ENCODE measurements around the gene TAB2. TPM values are rescaled to one million over a fixed set of nuclear protein-coding genes. Genes with fewer than 3 reads are reported as not detected.

TAB2 gene
- polyA plus RNA-seq, 10 donors, result 51.0 to 71.2 (median 59.7) TPM

DNA sequence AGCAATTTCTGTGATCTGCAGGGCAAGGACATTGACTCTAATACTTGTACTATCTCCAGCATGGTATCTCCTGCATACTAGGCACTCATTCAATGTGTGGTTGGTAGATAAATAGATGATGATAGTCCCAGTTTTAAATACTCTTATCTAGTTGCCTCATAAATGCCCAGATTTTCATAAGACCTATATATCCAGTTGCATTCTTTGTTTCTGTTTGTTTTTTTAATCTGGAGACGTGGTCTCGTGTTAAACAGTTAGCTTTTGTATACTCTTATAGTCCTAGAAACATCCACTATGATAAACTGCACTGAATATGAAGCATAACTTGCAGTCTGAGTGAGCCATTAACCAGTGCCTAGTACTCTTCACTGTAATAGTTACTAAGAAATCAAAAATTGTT, 47.0 kb downstream of the TAB2 start:
- DNase-seq, result no peak

DNA sequence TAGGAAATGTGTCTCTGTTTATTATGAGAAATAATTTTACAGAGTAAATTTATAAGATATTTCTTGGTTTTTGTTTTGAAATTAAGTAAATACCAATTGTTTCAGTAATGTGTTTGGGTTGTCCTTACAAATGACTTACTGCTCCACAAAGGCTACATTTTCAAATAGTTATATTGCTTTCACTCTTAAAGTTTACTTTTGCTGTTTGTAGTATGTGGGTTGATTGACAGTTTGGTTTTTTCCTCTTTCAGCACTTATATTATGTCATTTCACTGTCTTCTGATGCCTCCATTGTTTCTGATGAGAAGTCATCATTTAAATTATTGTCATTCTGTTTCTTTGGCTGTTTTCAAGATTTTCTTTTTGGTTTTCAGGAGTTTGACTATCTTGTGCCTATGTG, 47.7 kb downstream of the TAB2 start:
- DNase-seq, result no peak

DNA sequence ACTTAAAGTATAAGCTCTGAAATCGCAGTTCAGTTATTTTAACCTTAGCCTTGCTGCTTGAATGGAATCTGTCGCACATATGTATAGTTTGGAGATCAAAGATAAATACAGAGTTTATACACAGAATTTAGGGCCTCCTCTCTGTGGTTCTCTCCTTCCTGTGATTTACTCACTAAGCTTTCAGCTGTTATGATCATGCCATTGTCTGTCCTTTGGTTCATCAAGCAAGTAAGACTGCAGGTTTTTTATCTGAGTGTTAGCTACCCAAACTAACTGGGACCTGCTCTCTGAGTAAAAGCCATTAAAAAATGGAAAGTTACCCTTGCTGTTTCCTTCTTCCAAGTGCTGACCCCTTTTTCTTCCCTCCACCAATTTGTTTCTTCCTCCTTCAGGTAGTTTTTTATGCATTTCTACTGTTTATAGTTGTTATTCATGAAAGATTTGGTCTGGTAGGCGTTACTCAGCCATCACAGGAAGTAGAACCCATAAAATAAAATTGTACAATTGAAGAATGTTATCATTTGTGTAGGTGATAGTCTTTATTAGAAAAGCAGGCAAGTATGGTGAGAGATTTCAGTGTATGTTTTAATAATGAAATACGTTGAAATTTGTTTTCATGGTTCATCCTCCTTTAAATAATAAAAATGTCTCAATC, 48.9 kb downstream of the TAB2 start:
- no peak for DNase-seq

DNA sequence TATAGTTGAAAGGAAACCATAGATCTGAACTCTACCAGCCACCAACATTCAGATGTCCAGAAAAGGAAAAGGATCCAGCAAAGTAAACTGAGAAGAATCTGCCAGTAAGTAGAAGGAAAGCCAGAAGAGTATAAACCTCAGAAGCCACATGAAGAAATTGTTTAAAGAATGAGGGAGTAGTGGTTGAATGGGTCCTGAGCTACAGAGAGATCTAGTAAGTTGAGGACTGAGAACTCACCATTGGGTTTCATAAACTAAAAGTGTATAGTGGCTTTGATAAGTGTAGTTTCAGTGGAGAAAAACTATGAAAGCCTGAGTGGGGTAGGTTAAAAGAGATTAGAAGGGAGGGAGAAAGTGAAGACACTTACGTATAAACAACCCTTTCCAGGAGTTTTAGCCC, 50.6 kb downstream of the TAB2 start:
- no peak for DNase-seq

DNA sequence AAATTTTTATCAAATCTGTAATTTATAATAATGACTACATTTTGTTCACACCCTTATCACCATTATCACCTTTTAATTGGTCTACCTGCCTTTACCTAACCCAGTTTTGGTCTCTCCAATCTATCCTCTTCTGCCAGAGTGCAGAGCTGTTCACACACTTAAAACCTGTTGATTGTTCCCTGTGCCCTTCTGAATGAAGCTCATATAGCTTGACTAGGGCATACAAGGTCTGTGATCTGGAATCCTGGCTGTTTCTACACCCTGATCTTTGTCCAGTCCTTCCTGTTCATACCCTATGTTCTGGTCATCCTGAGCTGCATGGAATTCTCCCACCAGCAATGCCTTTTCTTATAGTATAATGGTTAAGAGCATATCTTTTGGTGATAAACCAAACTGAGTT, 53.6 kb downstream of the TAB2 start:
- DNase-seq, result no peak

DNA sequence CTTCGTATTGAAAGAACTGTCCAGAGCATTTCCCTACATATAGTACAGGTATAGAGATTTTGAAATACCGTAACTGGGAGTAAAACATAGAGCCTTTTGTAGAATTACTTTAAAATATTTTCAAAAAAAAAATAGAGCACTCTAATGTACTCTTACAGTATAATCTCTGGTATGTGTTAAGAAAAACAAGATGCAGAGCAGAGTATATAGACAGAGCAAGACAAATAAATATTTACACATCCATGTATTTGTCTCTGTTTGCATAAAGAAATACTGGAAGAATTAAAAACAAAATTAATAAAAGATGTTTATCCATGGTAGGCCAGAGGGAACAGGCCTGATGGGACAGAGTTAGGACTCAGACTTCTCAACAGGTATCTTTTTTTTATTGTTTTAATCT, 54.5 kb downstream of the TAB2 start:
- DNase-seq, result no peak

DNA sequence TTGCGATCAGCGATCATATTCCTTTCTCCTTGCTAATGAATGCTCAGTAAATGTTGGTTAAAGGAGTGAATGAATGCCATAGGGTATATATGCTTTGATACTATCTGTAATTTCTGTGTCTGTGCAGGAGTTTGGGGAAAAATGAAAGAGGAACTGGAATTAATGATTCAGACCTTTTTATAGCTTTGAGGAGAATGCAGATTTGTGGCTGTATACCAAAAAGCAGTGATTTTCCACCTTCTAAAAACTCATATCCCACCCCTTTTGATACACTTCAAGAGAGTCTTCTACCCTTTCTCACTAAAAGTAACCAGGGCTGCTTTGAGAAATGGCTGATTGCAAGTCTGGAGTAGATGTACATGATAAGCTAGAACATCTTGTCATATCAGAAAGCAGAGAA, 56.0 kb downstream of the TAB2 start:
- no peak for DNase-seq

DNA sequence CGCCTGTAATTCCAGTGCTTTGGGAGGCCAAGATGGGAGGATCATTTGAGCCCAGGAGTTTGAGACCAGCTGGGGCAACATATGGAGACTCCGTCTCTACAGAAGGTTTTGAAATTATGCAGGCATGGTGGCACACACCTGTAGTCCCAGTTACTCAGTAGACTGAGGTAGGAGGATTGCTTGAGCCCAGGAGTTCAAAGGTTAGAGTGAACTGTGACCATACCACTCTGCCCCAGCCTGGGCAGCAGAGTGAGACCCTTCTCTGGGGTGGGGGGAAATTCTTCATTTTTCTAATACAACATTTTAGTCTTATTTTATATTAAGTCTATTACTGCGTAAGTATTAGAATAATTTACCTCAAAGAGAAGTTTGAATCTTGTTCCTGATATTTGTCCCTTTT, 62.5 kb downstream of the TAB2 start:
- DNase-seq, result no peak

DNA sequence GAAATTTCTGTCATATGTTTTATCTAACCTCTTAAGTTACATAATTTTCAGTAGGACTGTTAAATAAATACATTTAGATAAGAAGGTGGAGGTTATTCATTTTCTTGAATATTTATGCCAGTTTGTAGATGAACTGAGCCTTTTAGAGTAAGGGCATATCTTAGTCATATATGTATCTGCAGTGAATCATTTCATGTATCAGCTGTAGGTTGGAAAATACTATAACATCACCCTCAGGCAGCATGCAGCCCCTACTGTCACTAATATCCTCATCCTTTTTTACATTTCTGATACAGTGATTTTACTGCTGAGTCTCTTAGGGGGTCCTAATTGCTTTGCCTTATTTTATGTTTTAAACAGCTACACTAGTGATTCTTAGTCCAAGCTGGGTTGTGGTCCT, 63.0 kb downstream of the TAB2 start:
- DNase-seq, result no peak

DNA sequence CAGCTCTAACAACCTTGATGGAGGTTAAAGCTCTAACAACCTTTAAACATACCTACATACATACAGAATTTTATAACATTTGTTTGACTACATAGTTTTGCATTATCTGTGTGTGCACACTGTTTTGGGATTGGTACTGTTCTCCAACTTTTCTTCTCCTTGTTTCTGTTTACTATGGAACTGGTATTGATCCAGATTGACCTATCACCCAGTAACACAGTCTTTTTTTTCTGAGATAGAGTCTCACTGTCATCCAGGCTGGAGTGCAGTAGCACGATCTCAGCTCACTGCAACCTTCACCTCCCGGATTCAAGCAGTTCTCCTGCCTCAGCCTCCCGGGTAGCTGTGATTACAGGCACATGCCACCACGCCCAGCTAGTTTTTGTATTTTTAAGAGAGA, 65.9 kb downstream of the TAB2 start:
- DNase-seq, result no peak

DNA sequence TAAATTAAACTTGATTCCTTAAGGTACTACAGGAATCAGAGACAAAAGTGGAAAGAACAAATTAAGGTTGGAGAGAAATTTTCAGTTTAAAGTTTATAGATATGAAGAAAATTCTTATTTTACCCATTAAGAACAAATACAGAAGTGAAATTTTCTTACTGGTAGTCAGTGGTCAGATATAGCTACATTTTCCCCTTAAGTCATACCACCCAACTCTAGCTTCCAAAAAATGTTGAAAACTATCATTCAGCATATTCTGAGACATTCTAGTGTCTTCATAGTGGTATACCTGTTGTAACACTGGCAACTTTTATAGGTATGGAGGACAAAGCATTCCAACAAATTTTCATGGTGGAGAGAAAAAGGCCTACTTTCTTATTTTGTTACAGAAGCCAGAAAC, 67.0 kb downstream of the TAB2 start:
- no peak for DNase-seq

DNA sequence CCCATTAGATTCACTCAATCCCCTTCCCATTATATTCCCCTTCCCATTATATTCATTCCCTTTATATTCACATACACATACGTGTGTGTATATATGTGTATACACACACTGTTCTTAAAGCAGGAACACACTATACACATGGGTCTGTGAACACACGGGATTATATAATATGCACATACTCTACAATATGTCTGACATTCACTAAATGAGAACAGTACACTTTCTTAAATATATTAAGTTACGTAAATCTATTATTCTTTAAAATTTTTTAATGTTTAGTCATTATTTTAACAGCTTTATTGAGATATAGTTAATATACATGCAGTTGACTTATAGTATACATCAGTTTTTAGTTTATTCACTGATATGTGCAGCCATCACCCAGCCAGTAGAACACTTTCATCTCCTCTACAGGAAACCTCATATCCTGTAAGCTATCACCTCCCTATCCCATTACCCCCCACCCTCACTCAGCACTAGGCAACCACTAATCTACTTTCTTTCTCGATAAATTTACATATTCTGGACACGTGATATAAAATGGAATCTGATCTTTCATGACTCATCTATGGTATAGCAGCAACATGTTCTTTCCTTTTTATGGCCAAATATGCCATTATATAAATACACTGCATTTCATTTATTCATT, 68.6 kb downstream of the TAB2 start:
- no peak for DNase-seq

DNA sequence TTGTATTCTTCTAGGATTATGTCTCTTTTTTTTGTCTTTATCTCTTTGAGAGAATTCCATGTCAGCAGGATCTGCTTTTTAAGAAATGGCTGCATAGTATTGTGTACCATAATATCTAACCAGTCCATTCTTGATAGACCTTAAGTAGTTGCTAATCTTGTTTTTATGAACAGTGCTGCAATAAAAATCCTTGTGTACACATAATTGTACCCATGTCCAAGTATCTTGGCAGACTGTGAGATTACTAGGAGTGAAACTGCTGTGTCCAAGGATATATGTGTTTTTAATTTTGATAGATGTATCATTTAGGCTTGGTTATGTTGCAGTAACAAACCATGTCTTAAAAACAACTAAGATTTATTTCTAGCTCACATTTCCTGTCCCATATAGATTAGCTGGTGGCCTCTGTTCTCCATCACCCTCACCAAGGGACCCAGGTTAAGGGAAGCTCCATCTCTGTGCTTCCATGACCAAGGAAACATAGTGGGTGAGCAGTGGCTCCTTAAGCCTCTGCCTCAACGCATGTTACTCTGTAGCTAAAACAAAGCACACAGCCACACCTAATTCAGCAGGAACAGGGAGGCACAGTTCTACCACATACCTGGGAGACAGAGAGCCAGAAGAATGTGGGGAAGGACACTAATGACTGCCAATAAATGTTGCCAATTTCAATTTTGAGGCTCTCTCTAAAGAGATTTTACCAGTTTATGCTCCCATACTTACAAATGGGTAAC, 70.4 kb downstream of the TAB2 start:
- no peak for DNase-seq

DNA sequence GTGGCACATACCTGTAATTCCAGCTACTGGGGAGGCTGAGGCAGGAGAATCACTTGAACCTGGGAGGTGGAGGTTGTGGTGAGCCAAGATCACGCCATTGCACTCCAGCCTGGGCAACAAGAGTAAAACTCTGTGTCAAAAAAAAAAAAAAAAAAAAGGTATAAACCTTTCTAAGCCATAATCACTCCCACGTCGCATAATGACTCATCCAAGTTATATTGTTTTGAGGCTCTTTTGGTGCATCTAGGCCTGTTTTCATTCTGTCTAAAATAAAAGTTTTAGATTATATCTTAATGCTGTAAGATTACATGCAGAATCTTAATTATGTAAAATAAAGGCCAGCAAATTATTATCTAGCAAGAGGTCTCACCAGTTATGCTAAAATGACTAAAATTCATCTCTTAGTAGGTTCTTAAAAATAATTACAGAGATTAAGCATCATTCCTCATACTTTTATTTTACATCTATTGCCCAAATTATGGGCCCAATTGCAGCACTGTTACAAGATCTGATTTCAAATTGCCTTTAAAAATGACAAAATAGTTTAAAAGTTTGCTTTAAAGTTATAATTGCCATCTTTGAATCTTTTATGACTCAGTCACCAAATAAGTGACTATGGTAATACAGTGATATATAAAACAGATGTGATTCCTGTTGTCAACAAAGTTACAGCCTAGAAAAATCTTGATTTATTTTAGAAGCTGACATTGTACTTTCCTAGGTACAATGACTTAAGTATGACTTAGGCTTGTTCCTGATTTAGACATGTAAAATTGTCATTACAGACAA, 72.2 kb downstream of the TAB2 start:
- no peak for DNase-seq

DNA sequence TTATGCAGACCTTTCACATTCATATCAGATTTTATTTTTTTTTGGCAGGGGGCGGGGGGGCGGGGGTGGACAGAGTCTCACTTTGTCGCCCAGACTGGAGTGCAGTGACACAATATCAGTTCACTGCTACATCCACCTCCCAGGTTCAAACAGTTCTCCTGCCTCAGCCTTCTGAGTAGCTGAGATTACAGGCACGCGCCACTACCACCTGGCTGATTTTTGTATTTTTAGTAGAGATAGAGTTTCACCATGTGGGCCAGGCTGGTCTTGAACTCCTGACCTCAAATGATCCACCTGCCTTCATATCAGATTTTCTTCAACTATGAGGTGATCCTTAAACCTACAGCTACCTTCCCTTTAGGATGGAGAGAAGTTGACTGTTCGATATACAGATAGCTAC, 74.6 kb downstream of the TAB2 start:
- no peak for DNase-seq

DNA sequence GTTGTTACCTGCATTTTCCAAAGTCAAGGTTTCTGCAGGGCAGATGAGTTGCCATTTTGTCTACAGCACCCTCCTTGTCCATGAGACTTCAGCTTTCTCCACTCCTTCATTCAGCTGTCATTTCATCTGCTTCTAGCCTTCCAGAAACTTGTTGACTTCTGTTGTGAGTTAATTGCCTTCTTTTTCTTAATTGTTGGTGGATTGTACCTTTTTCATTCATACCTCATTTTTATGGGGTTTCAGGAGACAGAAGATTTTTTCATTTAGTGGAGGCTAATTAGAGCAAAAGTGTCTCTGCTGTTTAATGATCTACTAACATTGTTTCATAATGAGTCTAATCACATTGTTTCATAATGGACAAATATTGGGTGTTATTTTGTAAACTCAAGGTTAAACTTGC, 75.0 kb downstream of the TAB2 start:
- no peak for DNase-seq

DNA sequence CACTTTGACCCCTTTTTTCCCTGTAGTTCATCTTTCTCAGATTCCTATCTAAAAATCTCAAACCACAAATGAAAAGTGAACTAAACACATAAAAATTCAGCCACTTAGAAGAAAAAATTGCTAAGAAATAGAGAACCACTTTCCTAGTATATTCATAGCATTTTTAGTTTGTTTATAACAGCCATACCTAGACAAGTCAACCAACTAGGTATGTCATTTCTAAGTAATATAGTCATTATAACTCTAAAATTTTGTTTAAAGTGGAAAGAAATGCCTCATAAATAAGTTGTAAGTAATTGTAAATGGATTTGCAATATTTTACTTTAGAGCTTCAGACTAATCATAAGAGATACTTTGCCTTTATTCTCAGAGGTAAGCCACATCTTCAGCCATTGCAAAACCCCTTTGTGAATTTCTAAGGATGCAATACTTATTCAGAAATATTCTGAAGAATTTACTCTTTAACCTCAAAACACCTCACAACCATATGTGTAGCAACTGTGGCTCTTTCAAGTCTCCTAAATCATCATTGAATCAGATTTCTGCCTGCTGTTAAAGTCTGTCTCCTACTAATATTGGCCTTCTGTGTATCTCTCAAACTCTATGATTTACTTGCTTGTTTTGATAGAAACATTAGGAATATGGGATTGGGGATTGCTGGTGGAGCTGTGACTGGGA, 75.6 kb downstream of the TAB2 start:
- no peak for DNase-seq

DNA sequence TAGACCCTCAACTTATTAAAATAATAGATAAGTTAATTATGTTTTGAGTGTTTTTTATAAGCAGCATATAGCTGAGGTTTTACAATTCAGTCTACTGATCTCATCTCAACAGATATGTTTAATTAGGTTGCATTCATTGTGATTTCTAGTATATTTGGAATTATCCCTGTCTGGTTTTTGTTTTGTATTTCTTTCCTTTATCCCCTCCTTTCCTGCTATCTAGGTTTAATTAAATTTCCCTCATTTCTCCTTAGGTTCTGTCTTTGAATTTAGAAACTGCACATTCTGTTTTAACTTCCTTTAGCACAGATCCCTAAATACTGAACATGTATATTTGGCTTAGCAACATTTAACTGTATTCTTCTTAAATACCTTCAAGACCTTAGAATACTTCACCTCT, 77.7 kb downstream of the TAB2 start:
- no peak for DNase-seq

DNA sequence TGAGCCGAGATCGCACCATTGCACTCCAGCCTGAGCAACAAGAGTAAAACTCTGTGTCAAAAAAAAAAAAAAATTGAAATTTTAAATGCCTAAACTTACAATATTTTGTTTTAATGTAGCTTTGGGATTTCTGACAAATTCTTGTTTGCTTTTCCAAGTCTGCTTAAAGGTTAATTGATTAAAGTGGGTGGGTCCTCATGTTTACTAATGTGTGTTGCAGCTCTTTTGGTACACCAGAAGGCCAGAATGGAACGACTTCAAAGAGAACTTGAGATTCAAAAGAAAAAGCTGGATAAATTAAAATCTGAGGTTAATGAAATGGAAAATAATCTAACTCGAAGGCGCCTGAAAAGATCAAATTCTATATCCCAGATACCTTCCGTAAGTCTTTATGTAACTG, 79.9 kb downstream of the TAB2 start:
- DNase-seq, result no peak

DNA sequence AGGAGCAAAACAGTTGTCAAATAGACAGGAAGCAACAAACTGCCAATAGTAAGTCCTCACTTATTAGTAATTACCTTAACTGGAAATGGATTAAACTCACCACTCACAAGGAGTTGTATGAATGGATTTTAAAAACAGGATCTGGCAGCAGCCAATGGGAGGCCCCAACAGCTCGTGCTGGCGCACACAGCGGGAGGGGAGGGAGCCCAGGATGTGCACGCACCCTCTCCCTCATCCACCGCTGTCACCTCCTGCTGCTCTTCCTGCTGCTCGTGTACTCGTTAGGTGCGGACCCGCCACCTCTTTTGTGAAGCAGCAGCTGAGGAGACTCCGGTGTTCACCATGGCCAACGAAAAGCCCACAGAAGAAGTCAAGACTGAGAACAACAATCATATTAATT, 82.5 kb downstream of the TAB2 start, which contains the start of gene SUMO4:
TSS of gene SUMO4 (plus strand) at position 213 of the 400 bp plus-strand sequence. CDS start at position 343, 130 bp downstream.
- DNase-seq, result no peak

DNA sequence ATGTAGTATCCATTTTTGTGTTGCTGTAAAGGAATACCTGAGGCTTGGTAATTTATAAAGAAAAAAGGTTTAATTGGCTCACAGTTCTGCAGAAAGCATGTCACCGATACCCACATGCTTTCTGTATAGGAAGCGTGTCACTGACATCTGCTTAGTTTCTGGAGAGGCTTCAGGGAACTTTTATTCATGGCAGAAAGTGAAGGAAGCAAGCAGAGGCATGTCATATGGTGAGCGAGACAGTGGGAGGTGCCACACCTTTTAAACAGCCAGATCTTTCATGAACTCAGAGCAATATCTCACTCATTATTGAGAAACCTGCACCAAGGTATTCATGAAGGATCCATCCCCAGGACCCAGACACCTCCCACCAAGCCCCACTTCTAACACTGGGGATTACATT, 86.0 kb downstream of the TAB2 start:
- DNase-seq, result no peak
